ENCODE results near the gene FBXO21. TPM values are rescaled to one million over a fixed set of nuclear protein-coding genes. Genes with fewer than 3 reads are reported as not detected.
A peak's percentile ranks its signal among the peaks of the same experiment; 100 is the strongest.

Gene FBXO21
- total and polyA plus RNA-seq, 8 donors = 7.4 to 494 (median 32.2) TPM

DNA sequence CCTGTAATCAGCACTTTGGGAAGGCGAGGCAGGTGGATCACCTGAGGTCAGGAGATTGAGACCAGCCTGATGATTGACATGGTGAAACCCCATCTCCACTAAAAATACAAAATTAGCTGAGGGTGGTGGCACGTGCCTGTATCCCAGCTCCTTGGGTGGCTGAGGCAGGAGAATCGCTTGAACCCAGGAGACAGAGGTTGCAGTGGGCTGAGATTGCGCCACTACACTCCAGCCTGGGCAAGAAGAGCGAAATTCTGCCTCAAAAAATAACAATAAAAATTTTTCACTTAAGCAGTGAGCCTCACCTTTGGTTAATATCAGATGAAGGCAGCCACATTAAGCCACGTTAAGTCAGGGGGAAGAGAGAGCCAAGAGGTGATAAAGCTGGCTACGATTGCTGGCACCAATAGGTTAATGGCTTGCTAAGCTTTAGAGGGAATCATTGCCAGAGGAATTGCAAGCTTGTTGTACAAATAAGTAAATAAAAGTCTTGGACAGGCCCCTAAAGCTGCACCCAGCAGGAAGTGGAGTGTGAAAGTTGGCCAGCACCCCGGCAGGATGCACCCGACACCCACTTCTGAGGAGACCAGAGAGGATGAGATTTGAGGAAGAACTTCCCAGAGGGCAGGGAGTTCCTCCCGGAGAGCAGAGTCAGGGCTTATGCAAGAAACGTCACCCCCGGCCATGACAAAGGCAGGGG lies 49.7 kb downstream of the FBXO21 start:
- Histone ChIP-seq H3K27ac (peak overlapping the region; percentile 41 to 62 (median 58)), H3K36me3 (peaks cover 4 to 36% (median 23%) of the 10 kb centered on the region in 4 donors), H3K9me3 (no peaks in the 10 kb centered on the region), H3K4me1 (peaks cover 15 to 43% (median 37%) of the 10 kb centered on the region in 4 donors), H3K27me3 (no peaks in the 10 kb centered on the region), H3K4me3 (no peak overlapping the region)
- TF ChIP-seq CTCF (IDR thresholded peaks at IDR 0.05) (no peak), POLR2AphosphoS5 (IDR thresholded peaks at IDR 0.05) (peak in 2 of 3 donors; percentile 18 to 37)
- DNase-seq = peak in 1 of 2 donors; percentile 78
- WGBS, 5 donors = 21 to 39% (median 35%) methylated on average over 12 of the region's 12 CpGs
- intact Hi-C loops (cut with DNase I; ENCODE audit: low total_unique reads) = no loop called here

DNA sequence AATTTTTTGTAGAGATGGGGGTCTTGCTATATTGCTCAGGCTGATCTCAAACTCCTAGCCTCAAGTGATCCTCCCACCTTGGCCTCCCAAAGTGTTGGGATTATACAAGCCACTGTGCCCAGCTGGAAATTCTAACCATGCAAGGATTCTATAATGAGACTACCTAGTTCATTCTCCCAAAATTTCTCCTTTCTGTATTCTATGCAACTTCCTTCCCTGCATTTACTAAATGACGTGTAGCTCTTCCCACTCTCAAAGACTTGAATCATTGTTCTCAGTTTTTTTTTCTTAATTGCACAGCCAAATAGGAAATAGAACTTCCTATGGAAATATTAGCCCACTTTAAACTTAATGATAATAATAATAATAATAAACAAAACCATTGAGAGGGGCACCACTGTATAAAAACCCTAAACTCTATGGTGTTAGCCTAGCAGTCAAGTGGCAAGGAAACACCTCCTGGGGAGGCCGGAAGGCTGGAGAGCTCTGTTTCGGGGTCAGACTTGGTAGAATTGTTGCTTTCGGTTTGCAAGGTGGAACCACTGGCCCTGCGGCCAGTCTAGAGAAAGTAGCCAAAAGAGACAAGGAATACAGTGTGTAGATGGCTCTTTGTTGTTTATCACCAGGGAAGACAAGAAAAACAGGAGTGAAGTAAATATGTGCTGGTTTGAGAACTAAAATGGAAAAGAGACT lies 51.1 kb downstream of the FBXO21 start:
- Histone ChIP-seq H3K9me3 (no peaks in the 10 kb centered on the region), H3K27me3 (no peaks in the 10 kb centered on the region), H3K4me3 (no peak overlapping the region), H3K27ac (no peak overlapping the region), H3K4me1 (peaks cover 15 to 40% (median 38%) of the 10 kb centered on the region in 4 donors), H3K36me3 (peaks cover 0 to 23% (median 10%) of the 10 kb centered on the region in 4 donors)
- WGBS, 5 donors = 75 to 92% (median 85%) methylated on average over 5 of the region's 5 CpGs
- no peak for DNase-seq
- intact Hi-C loops (cut with DNase I; ENCODE audit: low total_unique reads) = no loop called here
- no peak for TF ChIP-seq POLR2A (IDR thresholded peaks at IDR 0.05)

- no peak for TF ChIP-seq EP300 (IDR thresholded peaks at IDR 0.05)
- no peak for TF ChIP-seq CTCF (IDR thresholded peaks at IDR 0.05)
- no peak for TF ChIP-seq POLR2AphosphoS5 (IDR thresholded peaks at IDR 0.05)
- no peak for TF ChIP-seq POLR2A (IDR thresholded peaks at IDR 0.05)
- Histone ChIP-seq H3K4me1 (peaks cover 0 to 8% (median 2%) of the 10 kb centered on the region in 4 donors), H3K9me3 (no peaks in the 10 kb centered on the region), H3K27ac (no peak overlapping the region), H3K4me3 (no peak overlapping the region), H3K27me3 (no peaks in the 10 kb centered on the region), H3K36me3 (no peaks in the 10 kb centered on the region)
- intact Hi-C loops (cut with DNase I; ENCODE audit: low total_unique reads) = no loop called here
- no peak for DNase-seq
- 96 to 100% (median 98%) methylated on average over 2 of the region's 2 CpGs for WGBS, 5 donors
Observed at GRCh38 chr12:117134721-117135120, 55.5 kb downstream of the FBXO21 start.

GRCh38 chr12:117134059-117134458 lies 56.2 kb downstream of the FBXO21 start:
- peak in 1 of 2 donors; percentile 56 for DNase-seq
- Histone ChIP-seq H3K27me3 (no peaks in the 10 kb centered on the region), H3K27ac (peak overlapping the region in 1 of 5 donors; percentile 20), H3K9me3 (no peaks in the 10 kb centered on the region), H3K4me3 (no peak overlapping the region), H3K36me3 (no peaks in the 10 kb centered on the region), H3K4me1 (peaks cover 0 to 8% (median 2%) of the 10 kb centered on the region in 4 donors)
- intact Hi-C loops (cut with DNase I; ENCODE audit: low total_unique reads) = no loop called here
- peak in 1 of 3 donors; percentile 6 for TF ChIP-seq POLR2AphosphoS5 (IDR thresholded peaks at IDR 0.05)
- TF ChIP-seq CTCF (IDR thresholded peaks at IDR 0.05) = no peak
- WGBS, 5 donors = 46 to 74% (median 64%) methylated on average over 10 of the region's 10 CpGs

- Histone ChIP-seq H3K4me3 (no peak overlapping the region), H3K9me3 (no peaks in the 10 kb centered on the region), H3K27ac (peak overlapping the region in 3 of 5 donors; percentile 5 to 65 (median 59)), H3K27me3 (no peaks in the 10 kb centered on the region), H3K4me1 (peaks cover 0 to 8% (median under 1%) of the 10 kb centered on the region in 4 donors), H3K36me3 (no peaks in the 10 kb centered on the region)
- DNase-seq = no peak
- WGBS, 5 donors = 78 to 87% (median 80%) methylated on average over 7 of the region's 7 CpGs
- no peak for TF ChIP-seq CTCF (IDR thresholded peaks at IDR 0.05)
- TF ChIP-seq POLR2AphosphoS5 (IDR thresholded peaks at IDR 0.05) = no peak
- TF ChIP-seq EP300 (IDR thresholded peaks at IDR 0.05) = no peak
- TF ChIP-seq POLR2A (IDR thresholded peaks at IDR 0.05) = no peak
- intact Hi-C loops (cut with DNase I; ENCODE audit: low total_unique reads) = no loop called here
Observed at GRCh38 chr12:117130801-117131200, 59.5 kb downstream of the FBXO21 start.

Data from stomach (tissue), 9 donors.